ENCODE measurements around the gene SLC8A2.

SLC8A2 gene

DNA sequence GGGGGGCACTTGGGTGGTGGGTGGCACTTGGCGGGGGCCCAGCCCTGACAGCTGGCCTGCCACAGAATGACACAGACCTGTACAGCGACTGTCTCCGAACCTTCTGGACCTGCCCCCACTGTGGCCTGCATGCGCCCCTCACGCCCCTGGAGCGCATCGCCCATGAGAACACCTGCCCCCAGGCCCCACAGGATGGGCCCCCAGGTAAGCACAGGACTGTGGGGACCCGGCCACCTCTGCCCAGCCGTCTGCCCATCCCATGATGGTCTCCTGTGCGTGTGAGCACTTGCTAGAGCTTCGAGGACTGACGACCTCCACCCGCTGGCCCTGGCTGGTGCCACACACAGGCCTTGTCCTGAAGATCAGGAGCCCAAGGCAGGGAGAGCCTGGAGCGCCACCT is 90.6 kb downstream of the SLC8A2 start:
- DNase-seq (ENCODE audit: low read depth), result no peak

DNA sequence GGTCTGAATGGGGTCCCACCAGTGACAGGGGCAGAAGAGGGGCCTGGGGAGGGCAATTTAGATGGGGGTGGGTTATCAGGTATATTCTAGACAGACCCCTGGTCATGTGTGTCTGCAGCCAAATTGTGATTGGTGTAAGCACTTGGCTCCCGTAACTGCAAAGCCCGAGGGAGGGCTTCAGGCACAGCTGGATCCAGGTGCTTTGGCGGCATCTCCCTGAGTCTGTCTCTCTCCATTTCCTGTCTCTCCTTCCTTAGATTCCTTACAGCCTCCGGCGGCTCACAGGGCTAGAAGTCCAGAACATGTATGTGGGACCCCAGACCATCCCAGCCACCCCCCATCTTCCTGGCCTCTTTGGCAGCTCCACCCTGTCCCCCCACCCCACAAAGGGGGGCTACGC is 91.1 kb downstream of the SLC8A2 start:
- DNase-seq (ENCODE audit: low read depth), result no peak

GRCh38 chr19:47379381-47379938 is 92.2 kb downstream of the SLC8A2 start:
- no peak for DNase-seq (ENCODE audit: low read depth)

- no peak for DNase-seq (ENCODE audit: low read depth)
Measured at GRCh38 chr19:47378246-47378645, 93.4 kb downstream of the SLC8A2 start.

Measured in activated T-cell treated with anti-CD3 and anti-CD28 coated beads for 24 hours (primary cell).